GM12878 (cell line): Measurements from ENCODE around the gene ZNF775. TPM values are rescaled to one million over a fixed set of nuclear protein-coding genes. Genes with fewer than 3 reads are reported as not detected.

ENCODE experiments used
- ATAC-seq: fragments of 200-7000 bp; cut with Tn5 transposase; 3 replicates; pipeline ENCODE4 v1.9.1; 2020; ENCODE audit warnings: mild to moderate bottlenecking, moderate library complexity
- BruUV-seq: library from RNA; stranded (reverse); fragments of 400-500 nt; replicated peaks from 2 replicates; lab custom pipeline; 2021; lab: Mats Ljungman, UMichigan
- CTCF ChIA-PET: fragments of 300-600 bp; sonication (Branson Sonifier 250); formaldehyde crosslinking; extraction: SDS; loops from one replicate; lab custom pipeline; 2021; ENCODE audit warnings: inconsistent platforms; lab: Yijun Ruan, JAX
- POLR2A ChIA-PET: fragments of 350-600 bp; formaldehyde crosslinking; extraction: SDS; loops from one replicate; lab custom pipeline; 2021; ENCODE audit warnings: inconsistent platforms; lab: Charles Lee
- RAD21 ChIA-PET: fragments of 300-600 bp; sonication (Branson Sonifier 250); formaldehyde crosslinking; loops from one replicate; lab custom pipeline; 2023; ENCODE audit warnings: antibody characterized with exemption; ENCODE audit not compliant: unreplicated experiment; lab: Charles Lee
- SMC1A ChIA-PET: fragments of 300-600 bp; sonication (Branson Sonifier 250); formaldehyde crosslinking; loops from one replicate; lab custom pipeline; 2023; ENCODE audit not compliant: unreplicated experiment, uncharacterized antibody; lab: Charles Lee
- DNase-seq: peaks from one replicate; pipeline ENCODE4 v3.0.0-alpha.2; 2011; ENCODE audit warnings: low read depth, low spot score
- FAIRE-seq: peaks from 3 replicates; lab custom pipeline; 2011; peaks lifted over from hg19 to GRCh38; lab: Jason Lieb, UNC
- H2AFZ ChIP-seq: 2 replicates; pipeline ENCODE4 v1.6.0; 2011; ENCODE audit warnings: low read depth, low read length, control low read depth; ENCODE audit not compliant: control insufficient read depth
- H3K27ac ChIP-seq: 2 replicates; pipeline ENCODE4 v1.5.1; 2011; ENCODE audit warnings: control low read depth; ENCODE audit not compliant: control insufficient read depth, insufficient read depth
- H3K27me3 ChIP-seq, 2 experiments: replicated peaks in 1 of 2; 2 replicates each; pipeline versions ENCODE4 v1.6.0 to v1.6.1; 2011; ENCODE audit warnings: low read length in 1 of 2; ENCODE audit not compliant: control insufficient read depth in 2 of 2, insufficient read depth in 2 of 2
- H3K36me3 ChIP-seq, 2 experiments: 2 replicates each; pipeline ENCODE4 v1.5.1; 2011; ENCODE audit warnings: low read length in 1 of 2; ENCODE audit not compliant: control insufficient read depth in 2 of 2, insufficient read depth in 2 of 2
- H3K4me1 ChIP-seq: 2 replicates; pipeline ENCODE4 v1.6.1; 2011; ENCODE audit warnings: mild to moderate bottlenecking, low read length, moderate library complexity, mixed read lengths; ENCODE audit not compliant: control insufficient read depth, insufficient read depth
- H3K4me2 ChIP-seq: 2 replicates; pipeline ENCODE4 v1.6.0; 2011; ENCODE audit warnings: control low read depth; ENCODE audit not compliant: control insufficient read depth, insufficient read depth
- H3K4me3 ChIP-seq: fragments of 200-600 bp; sonication (generic); 2 replicates; pipeline ENCODE4 v1.5.1; 2016
- H3K79me2 ChIP-seq: 2 replicates; pipeline ENCODE4 v1.6.0; 2011; ENCODE audit warnings: low read length; ENCODE audit not compliant: control insufficient read depth, insufficient read depth
- H3K9ac ChIP-seq: 2 replicates; pipeline ENCODE4 v1.8.0; 2011; ENCODE audit warnings: low read length, control low read depth, mixed read lengths; ENCODE audit not compliant: control insufficient read depth, insufficient read depth
- H3K9me3 ChIP-seq: replicated peaks from 3 replicates; pipeline ENCODE4 v1.5.1; 2011; ENCODE audit warnings: mild to moderate bottlenecking, low read length; ENCODE audit not compliant: control insufficient read depth, insufficient read depth
- H4K20me1 ChIP-seq: 2 replicates; pipeline ENCODE4 v1.6.0; 2011; ENCODE audit not compliant: control insufficient read depth, insufficient read depth
- BACH1 ChIP-seq: fragments of 450-650 bp; IDR thresholded peaks from 2 replicates; pipeline ENCODE4 v1.6.1; 2017; ENCODE audit warnings: mild to moderate bottlenecking, borderline replicate concordance
- BCLAF1 ChIP-seq: fragments of 450-650 bp; IDR thresholded peaks from 2 replicates; pipeline ENCODE4 v1.6.1; 2017; ENCODE audit warnings: antibody characterized with exemption, mild to moderate bottlenecking, moderate library complexity
- HDGF ChIP-seq: fragments of 450-650 bp; IDR thresholded peaks from 2 replicates; pipeline ENCODE4 v1.6.1; 2016; ENCODE audit warnings: antibody characterized with exemption
- NKRF ChIP-seq: fragments of 450-650 bp; conservative IDR thresholded peaks from 2 replicates; pipeline ENCODE4 v1.6.1; 2017; ENCODE audit warnings: mild to moderate bottlenecking, moderate library complexity
- PAX5 ChIP-seq: IDR thresholded peaks from 2 replicates; pipeline ENCODE4 v1.6.1; 2011; ENCODE audit warnings: low read depth, low read length, borderline replicate concordance
- POLR2A ChIP-seq: IDR thresholded peaks from 2 replicates; pipeline ENCODE4 v1.6.1; 2011; ENCODE audit warnings: low read depth, mild to moderate bottlenecking, low read length
- RELA ChIP-seq: fragments of 450-650 bp; IDR thresholded peaks from 2 replicates; pipeline ENCODE4 v1.8.0; 2014; ENCODE audit warnings: borderline replicate concordance; ENCODE audit not compliant: partially characterized antibody
- WGBS: methylation state at CpG from one replicate; pipeline ENCODE4 v1.1.6; 2016; ENCODE audit warnings: low lambda C conversion rate; ENCODE audit not compliant: insufficient replicate concordance, insufficient coverage; ENCODE audit errors: missing lambda C conversion rate; 5-methylcytosine and 5-hydroxymethylcytosine counted together
- in situ Hi-C: fragments of 300-500 bp; cut with MboI; formaldehyde crosslinking; loops from 9 replicates; pipeline ENCODE4 v1.14.3; 2018; ENCODE audit warnings: mixed read lengths
- intact Hi-C: fragments of 100-400 bp; cut with micrococcal nuclease; formaldehyde crosslinking; loops from one replicate; pipeline ENCODE4 v1.14.2; 2022; ENCODE audit not compliant: unreplicated experiment
- polyA plus RNA-seq, 11 experiments: library from polyadenylated mRNA; depleted of rRNA in 4 of 11; unstranded in 6 of 11; stranded (reverse) in 5 of 11; fragments of >200 nt; fragmentation: Nextera tagmentation in 4 of 11; fragmentation: Illumina TruSeq in 1 of 11; extraction: Ambion mirVana in 4 of 11; extraction: Trizol in 1 of 11; gene quantifications; 1 replicate in 1 of 11; 2 replicates in 10 of 11; pipeline versions ENCODE4 v1.2.1 to v1.2.3, GENCODE V29; 2011 to 2016; ENCODE audit warnings: inconsistent platforms in 2 of 11, missing spikeins in 2 of 11, low read depth in 1 of 11
- total RNA-seq, 4 experiments: library from RNA; depleted of rRNA in 3 of 4; stranded (reverse); fragments of >200 nt in 3 of 4; fragmentation: Illumina TruSeq in 1 of 4; extraction: Trizol in 1 of 4; gene quantifications; 2 replicates each; pipeline versions ENCODE4 v1.2.1 to v1.2.3, GENCODE V29; 2013 to 2021

Gene ZNF775
- total and polyA plus RNA-seq, 10 of the 15 experiments (the other 5 are each of a cell fraction or from before 2014, with no cell fraction given): 0.05 to 14.3 (median 2.1) TPM

- H3K9ac ChIP-seq: peak overlapping the region; percentile 11; the same call in 1 of the 2 replicates
- BruUV-seq: no TSS peak
These were observed 2.6 kb upstream of the ZNF775 start for GRCh38 chr7:150376560-150376959.

GRCh38 chr7:150377196-150377595 is 1.9 kb upstream of the ZNF775 start:
- Histone ChIP-seq H3K27ac (peak overlapping the region; percentile 97), H3K4me1 (peaks cover 64% of the 10 kb centered on the region), H4K20me1 (no peaks in the 10 kb centered on the region), H3K9me3 (no peaks in the 10 kb centered on the region), H3K36me3 (peaks cover 6 to 10% of the 10 kb centered on the region in 2 experiments; a peak in 2 of 4 replicates), H2AFZ (no peak overlapping the region), H3K27me3 (no peaks in the 10 kb centered on the region), H3K4me2 (peak overlapping the region; percentile 95; the same call in 1 of the 2 replicates), H3K79me2 (peaks cover 57% of the 10 kb centered on the region), H3K4me3 (no peak overlapping the region), H3K9ac (no peak overlapping the region)
- RAD21 ChIA-PET: interaction anchor here (1.1 to 2.2 kb wide), 8 partner anchors 9 to 309 kb away, joined by 3 to 45 read pairs (median 7); partner anchors contain the start of genes GIMAP2 and REPIN1
- CTCF ChIA-PET: interaction anchor here (0.7 to 2.2 kb wide), 11 partner anchors 7 to 570 kb away, joined by 3 to 18 read pairs (median 7); partner anchors contain the start of gene REPIN1
- 0% methylated on average over 3 of the region's 3 CpGs for WGBS
- SMC1A ChIA-PET: interaction anchor here (1.0 to 2.2 kb wide), 13 partner anchors 10 to 57 kb away, joined by 3 to 41 read pairs (median 5); partner anchors contain the start of gene REPIN1
- POLR2A ChIA-PET: interaction anchor here (1.0 to 6.2 kb wide), 15 partner anchors 8 to 58 kb away, joined by 3 to 89 read pairs (median 6); partner anchors contain the start of gene REPIN1
- ATAC-seq (no peak), FAIRE-seq (no peak), DNase-seq (no peak)
- intact Hi-C loops (loop anchor here (5.0 kb wide), 1 partner anchor 290 kb away; no protein-coding TSS in a partner anchor), in situ Hi-C loops (no loop called here)
- no TSS peak for BruUV-seq
- TF ChIP-seq BCLAF1: no peak
- TF ChIP-seq RELA: no peak
- TF ChIP-seq PAX5: no peak
- TF ChIP-seq NKRF: no peak

More at GRCh38 chr7:150376560-150376959, 2.6 kb upstream of the ZNF775 start:
- FAIRE-seq (no peak), ATAC-seq (no peak), DNase-seq (no peak)
- H3K9me3 ChIP-seq: no peaks in the 10 kb centered on the region
- H2AFZ ChIP-seq: no peak overlapping the region
- H3K27me3 ChIP-seq: no peaks in the 10 kb centered on the region
- H3K4me2 ChIP-seq: peak overlapping the region; percentile 60
- no peaks in the 10 kb centered on the region; the same call in 1 of the 2 replicates for H4K20me1 ChIP-seq
- TF ChIP-seq BACH1 (0 out of 2 replicates have a peak, but pooled peaks have one; percentile 15), HDGF (no peak), POLR2A (peak; percentile 15; the same call in 1 of the 2 replicates)
- POLR2A ChIA-PET: interaction anchor here (1.0 to 6.2 kb wide), 8 partner anchors 7 to 57 kb away, joined by 3 to 89 read pairs (median 6); partner anchors contain the start of gene REPIN1
- H3K36me3 ChIP-seq: peaks cover 6 to 12% of the 10 kb centered on the region in 2 experiments; a peak in 2 of 4 replicates
- peaks cover 58% of the 10 kb centered on the region for H3K4me1 ChIP-seq
- WGBS: 59% methylated on average over 6 of the region's 6 CpGs
- SMC1A ChIA-PET: interaction anchor here (0.8 to 3.0 kb wide), 10 partner anchors 9 to 57 kb away, joined by 3 to 41 read pairs (median 12); partner anchors contain the start of gene REPIN1
- RAD21 ChIA-PET: interaction anchor here (1.1 to 2.2 kb wide), 7 partner anchors 8 to 309 kb away, joined by 3 to 45 read pairs (median 7); partner anchors contain the start of genes GIMAP2 and REPIN1
- peaks cover 56% of the 10 kb centered on the region for H3K79me2 ChIP-seq
- intact Hi-C loops (loop anchor here (5.0 kb wide), 1 partner anchor 291 kb away; no protein-coding TSS in a partner anchor), in situ Hi-C loops (no loop called here)
- H3K27ac ChIP-seq: peak overlapping the region; percentile 97
- no peak overlapping the region for H3K4me3 ChIP-seq
- CTCF ChIA-PET: interaction anchor here (1.9 to 2.2 kb wide), 3 partner anchors 16 to 29 kb away, joined by 5 to 18 read pairs (median 13); a partner anchor contains a TSS
